Epithelial cell of prostate (primary cell): ENCODE data around the gene HMCES.
A peak's percentile ranks its signal among the peaks of the same experiment; 100 is the strongest.
"Not testable (repeated sequence)": the region's sequence is repeated elsewhere in the genome, so short reads cannot be mapped to it uniquely, and the experiment has no call there.

Source experiments
- DNase-seq: peaks from one replicate; pipeline ENCODE4 v3.0.0-alpha.2; 2011; ENCODE audit warnings: low read depth, low spot score
- H3K27ac ChIP-seq: fragments of 450-650 bp; 2 replicates; pipeline ENCODE4 v1.5.1; 2017; ENCODE audit warnings: mild to moderate bottlenecking

Gene HMCES

DNA sequence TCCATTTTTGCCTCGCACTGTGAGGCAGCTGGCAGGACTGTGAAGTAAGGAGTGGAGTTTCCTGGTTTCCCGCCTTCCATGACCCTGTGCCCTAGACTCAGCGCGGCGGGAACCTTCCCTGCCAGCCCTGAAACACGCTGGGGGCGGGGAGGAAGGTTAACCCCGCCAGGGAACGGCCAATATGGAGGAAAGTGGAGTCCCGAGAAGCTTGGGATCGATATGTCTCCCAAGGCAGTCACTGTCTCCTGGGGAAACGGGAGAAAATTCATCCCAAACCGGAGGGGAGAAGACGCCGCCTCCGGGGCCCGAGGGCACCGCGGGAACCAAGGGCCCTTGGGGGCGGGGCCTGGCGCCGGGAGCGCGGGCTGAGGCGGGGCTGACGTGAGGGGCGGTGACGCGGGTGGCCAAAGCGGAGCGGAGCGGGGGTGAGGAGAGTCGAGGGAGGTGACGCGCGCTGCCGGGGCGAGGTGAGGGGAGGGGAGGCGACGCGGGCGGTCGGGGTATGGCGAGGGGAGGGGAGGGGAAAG is at the start of gene HMCES:
Gene HMCES, plus strand, starts transcription at position 432 of the 527 bp plus-strand sequence. CDS start 863 bp downstream, outside the sequence.
- H3K27ac ChIP-seq: peak within 1 kb of the TSS; percentile 54
- no peak for DNase-seq

GRCh38 chr3:129228891-129229585 is 49.6 kb upstream of the HMCES start:
- H3K27ac ChIP-seq: peak overlapping the region; percentile 88
- DNase-seq: peak; percentile 52

DNA sequence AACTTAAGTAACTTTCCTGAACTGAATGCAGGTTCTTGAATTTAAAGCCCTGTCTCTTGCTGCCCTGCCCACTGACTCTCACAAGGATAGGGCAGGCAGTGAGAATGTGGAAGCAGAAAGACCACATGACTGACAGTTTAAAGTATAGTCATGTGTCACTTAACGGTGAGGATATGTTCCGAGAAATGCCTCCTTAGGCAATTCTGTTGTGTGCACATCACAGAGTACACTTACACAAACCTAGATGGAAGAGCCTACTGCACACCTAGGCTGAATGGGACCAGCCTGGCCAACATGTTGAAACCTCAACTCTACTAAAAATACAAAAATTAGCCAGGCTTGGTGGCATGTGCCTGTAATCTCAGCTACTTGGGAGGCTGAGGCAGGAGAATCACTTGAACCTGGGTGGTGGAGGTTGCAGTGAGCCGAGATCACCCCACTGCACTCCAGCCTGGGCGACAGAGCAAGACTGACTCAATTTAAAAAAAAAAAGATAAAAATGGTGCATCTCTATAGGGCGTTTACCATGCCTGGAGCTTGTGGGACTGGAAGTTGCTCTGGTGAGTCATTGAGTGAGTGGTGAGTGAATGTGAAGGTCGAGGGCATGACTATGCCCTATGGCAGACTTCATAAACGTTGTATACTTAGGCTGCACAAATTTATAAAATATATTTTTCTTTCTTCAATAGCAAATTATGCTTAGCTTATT is 48.2 kb upstream of the HMCES start:
- DNase-seq: peak; percentile 80
- peak overlapping the region; percentile 88 for H3K27ac ChIP-seq

DNA sequence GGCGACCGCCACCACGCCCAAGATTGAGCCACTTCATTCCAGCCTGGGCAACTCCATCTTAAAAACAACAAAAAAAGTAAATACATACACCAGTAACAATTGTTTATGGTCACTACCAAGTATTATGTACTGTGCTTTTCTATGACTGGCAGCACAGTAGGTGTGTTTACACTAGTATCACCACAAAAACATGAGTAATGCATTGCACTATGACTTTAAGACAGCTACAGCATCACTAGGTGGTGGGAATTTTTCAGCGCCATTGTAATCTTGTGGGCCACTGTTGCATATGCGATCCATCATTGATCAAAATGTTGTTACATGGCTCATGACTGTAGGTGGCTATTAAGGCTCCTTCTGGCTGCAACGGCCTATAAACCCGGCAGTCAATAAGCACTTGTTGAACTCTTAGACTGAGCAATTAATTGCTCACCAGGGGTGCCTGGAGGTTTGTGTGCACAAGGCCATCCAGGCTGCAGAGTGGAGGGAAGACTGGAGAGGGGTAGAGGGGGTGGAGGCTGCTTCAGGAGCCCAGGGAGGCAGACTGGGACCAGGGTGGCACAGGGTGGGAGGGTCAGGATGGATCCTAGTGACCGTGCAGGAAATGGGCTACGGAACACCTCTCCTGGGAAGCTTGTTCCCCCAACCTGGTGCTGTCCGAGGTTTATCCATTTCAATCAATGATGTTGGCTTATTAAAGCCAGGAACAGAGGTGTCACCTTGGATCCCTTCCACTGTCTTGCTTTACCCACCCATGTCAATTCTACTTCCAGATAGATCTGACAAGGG is 47.1 kb upstream of the HMCES start:
- DNase-seq: no peak
- H3K27ac ChIP-seq: peak overlapping the region; percentile 88

DNA sequence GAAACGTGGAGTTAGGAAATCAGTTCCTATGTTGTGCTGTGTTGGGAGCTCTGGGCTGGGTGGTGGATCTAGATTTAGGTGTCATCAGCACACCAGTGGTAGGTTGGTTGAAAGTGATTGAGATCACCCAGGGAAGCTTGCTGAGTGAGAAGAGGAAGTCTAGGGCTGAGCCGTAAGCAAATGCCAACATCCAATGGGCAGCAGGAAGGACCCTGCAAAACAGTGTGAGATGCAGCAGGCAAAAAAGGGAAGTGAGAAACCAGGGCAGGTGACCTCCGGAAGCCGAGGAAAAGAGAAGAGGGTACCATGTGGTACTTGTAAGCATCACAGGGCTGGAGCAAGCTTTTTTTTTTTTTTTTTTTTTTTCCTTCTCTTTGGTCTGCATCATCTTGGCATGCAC is 45.1 kb upstream of the HMCES start:
- H3K27ac ChIP-seq: no peak overlapping the region

DNA sequence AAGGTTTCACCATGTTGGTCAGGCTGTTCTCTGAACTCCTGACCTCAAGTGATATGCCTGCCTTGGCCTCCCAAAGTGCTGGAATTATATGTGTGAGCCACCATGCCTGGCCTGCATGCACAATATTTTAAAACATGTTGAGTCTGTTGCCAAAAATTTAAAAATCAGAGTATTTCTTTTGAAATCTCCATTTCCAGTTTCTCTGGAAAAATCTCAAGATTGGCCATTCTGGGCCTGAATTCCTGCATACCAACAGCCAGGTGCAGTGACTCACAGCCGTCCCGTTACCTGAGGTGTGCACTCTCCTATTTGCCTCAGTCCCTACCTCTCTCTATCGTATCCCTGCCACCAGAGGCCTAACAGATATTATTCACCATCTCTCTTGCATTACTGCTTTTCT is 44.2 kb upstream of the HMCES start:
- no peak for DNase-seq
- H3K27ac ChIP-seq: no peak overlapping the region

More for the DNA sequence above, 45.1 kb upstream of the HMCES start:
- DNase-seq: no peak

DNA sequence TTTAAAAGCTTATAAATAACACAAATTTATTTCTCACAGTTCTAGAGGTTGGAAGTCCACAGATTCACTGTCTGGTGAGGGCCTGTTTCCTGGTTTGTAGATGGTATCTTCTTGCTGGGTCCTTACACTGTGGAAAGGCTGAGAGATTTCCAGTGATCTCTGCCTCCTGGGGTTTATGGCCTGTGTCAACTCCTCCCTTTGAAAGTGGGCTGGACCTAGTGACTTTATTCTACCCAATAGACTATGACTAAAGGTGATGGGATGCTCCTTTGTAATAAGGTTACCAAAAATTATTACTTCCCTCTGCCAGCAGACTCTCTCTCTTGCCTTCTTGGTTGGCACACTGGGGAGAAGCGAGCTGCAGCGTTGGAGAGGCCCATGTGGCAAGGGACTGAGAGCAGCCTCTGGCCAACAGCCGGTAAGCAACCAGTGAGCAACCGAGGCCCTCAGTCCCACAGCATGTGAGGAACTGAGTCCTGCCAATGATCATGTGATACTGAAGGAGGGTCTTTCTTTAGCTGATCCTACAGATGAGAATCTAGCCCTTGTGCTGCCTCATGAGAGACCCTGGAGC is 43.2 kb upstream of the HMCES start:
- no peak for DNase-seq
- no peak overlapping the region for H3K27ac ChIP-seq

DNA sequence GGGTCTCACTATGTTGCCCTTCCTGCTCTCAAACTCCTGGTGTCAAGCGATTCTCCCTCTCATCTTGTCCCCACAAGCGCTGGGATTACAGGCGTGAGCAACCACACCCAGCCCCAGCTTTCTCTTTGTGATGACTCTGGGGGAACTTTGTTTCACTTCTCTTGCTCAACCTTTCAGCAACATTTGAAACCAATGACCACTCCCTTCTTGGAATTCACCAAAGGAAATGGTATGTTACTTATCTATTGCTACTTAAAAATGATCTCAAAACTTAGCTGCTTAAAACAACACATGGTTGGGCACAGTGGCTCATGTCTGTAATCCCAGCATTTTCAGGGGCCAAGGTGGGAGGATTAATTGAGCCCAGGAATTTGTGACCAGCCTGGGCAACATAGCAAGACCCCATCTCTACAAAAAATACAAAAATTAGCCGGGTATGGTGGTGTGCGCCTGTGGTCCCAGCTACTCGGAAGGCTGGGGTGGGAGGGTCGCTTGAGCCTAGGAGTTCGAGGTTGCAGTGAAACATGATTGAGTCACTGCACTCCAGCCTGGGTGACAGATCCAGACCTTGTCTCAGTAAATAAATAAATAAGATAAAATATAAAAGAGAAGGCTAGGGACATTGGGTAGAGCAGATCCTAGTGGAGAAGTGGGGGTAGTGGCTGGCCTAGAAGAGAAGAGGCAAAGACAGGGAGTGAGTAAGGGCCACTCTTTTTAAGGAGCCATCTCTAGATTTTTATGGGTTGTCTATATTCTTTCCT is 39.5 kb upstream of the HMCES start:
- H3K27ac ChIP-seq: peak overlapping the region; percentile 63
- DNase-seq: no peak

DNA sequence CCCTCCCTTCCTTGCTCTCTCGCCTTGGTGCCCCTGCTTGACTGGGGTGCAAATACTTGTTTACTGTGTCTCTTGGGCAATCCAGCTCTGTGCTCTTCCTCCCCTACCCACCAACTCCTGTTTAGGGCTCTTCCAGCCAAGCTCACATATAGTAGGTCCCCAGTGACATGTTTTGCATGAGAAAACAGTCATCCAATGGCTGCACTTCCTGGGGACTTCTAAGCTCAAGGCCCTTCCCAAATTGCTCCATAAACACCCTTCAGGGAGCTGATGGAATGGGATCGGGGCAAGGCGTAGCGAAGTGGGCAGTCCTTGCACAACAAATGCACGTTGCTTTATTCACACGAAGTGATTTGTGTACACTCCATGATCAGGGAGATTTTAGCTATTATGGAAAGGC is 38.7 kb upstream of the HMCES start:
- DNase-seq: no peak
- H3K27ac ChIP-seq: peak overlapping the region; percentile 63

- no peak for DNase-seq
- H3K27ac ChIP-seq: peak overlapping the region; percentile 63
These were observed 38.2 kb upstream of the HMCES start for GRCh38 chr3:129240436-129240835.

- H3K27ac ChIP-seq: peak overlapping the region; percentile 65
- no peak for DNase-seq
These were observed 33.5 kb upstream of the HMCES start for GRCh38 chr3:129245141-129245540.

DNA sequence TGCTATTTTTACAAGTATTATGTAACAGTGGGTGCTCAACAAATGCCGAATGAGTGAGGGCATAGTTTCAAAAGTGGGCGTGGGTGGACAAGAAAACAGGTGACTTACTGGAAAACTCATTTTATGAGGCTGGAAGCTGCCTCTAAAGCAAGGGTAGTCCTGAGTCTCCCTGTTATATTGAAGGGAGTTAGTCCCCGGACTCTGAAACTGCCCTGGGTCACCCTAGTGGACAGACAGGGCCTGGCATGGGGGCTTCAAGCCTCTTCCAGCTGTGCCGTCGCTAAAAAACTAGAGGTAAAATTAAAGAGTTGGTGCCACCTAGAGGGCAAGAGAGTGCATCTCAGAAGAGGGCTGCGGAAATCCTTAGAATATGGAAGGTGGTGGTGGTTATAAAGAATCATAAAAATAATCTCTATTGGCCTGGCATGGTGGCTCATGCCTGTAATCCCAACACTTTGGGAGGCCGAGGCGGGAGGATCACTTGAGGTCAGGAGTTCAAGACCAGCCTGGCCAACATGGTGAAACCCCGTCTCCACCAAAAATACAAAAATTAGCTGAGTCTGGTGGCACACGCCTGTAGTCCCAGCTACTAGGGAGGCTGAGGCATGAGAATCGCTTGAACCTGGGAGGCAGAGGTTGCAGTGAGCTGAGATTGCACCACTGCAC is 32.9 kb upstream of the HMCES start:
- peak overlapping the region; percentile 65 for H3K27ac ChIP-seq
- DNase-seq: not testable (repeated sequence)

GRCh38 chr3:129246636-129247035 is 32.0 kb upstream of the HMCES start:
- no peak for DNase-seq
- H3K27ac ChIP-seq: no peak overlapping the region

DNA sequence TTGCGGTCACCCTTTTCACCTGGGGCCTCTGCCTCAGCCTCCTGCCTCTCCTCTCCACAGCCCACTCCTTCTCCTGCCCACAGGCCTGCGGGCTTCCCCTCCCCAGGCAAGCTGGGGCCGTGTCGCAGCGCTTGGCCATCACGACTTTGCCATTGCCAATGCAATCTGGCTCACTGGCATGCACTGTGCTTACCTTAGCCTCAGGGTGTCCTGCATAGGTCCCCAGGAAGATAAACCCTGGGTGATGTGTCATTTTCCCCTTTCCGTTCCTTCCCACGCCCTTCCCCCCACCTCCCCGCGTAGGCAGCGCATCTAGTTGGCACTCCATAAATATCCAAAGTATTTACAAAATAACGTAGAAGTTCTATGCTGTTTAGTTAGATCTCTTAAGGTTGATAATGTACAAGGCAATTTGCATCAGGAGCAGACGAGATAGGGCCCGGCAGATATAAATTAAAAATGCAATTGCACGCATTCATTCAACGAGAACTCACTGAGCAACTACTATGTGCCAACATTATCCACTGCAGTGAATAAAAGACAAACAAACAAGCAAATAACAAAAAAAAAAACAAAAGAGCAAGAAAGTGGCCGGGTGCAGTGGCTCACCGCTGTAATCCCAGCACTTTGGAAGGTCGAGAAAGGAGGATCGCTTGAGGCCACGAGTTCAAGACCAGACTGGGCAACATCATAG is 30.2 kb upstream of the HMCES start:
- DNase-seq: no peak

DNA sequence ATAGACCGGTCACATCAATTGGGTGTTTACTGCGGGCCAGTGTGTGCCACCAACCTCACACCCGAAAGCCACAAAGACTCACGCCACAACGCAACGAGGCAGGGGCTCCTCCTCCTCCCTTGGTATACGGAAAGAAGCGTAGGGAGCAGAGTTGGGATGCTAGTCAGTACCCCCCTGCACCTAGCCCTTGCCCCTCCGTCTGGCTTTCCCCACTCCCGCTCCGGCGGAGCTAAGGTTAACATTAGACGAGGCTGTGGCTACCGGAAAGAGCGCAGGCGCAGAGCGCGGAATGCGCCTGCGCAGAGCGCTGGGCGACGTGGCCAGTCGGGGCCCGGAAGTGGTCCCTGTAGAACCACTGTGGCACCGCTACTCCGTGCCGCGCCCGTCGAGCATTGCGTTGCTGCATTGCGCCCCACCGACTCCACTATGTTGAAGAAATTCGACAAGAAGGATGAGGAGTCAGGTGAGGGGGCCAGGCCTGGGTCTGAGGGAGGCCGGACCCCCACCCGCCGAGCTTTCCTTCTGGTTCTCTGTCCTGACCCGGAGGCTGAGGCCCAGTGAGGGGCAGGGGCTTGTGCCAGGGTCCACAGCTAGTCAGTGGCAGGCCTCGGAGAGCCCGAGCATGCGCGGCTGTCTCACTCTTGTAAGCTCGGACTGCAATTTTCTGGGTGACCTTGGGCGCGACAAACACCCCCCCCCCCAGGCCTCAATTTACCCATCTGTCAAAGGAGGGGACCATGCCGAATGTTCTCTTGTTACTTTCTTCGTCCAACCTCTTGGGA is 29.2 kb upstream of the HMCES start, which contains the start of gene COPG1:
Gene COPG1, plus strand, starts transcription at position 323 of the 782 bp plus-strand sequence. Its CDS starts 104 bp downstream, at position 427.
- H3K27ac ChIP-seq: peak within 1 kb of the TSS; percentile 59
- no peak for DNase-seq

More for the DNA sequence above, 30.2 kb upstream of the HMCES start:
- H3K27ac ChIP-seq: peak overlapping the region; percentile 59

DNA sequence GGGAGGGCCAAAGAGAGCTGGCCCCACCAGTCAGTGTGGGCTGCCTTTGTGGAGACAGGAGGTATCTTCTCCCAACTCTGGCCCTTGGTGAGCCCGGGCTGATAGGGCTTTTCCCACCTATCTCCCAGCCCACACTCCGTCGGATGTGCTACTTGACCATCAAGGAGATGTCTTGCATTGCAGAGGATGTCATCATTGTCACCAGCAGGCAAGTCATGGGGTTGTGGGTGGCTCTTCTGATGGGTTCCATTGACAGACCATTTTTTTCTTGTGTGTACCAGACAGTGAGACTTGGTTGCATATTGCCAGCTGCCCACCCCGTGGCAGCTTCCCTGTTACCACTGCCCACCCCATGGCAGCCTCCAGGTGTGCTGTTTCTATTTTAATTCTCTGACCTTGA is 25.9 kb upstream of the HMCES start:
- peak overlapping the region; percentile 5 for H3K27ac ChIP-seq

GRCh38 chr3:129254536-129255230 is 24.0 kb upstream of the HMCES start:
- H3K27ac ChIP-seq: no peak overlapping the region
- no peak for DNase-seq

More for the DNA sequence above, 25.9 kb upstream of the HMCES start:
- DNase-seq: no peak
